Suprapubic skin (tissue), 4 donors: ENCODE measurements around the gene LYST. TPM values are rescaled to one million over a fixed set of nuclear protein-coding genes. Genes with fewer than 3 reads are reported as not detected.

Experiments used
- DNase-seq, 2 donors: peaks; one replicate each; pipeline ENCODE4 v3.0.0-alpha.2; 2019; ENCODE audit warnings: low spot score in 2 of 2
- H3K27ac ChIP-seq: fragments of 200-600 bp; sonication (generic); one replicate; pipeline ENCODE4 v1.5.1; 2019
- H3K27me3 ChIP-seq: fragments of 200-600 bp; sonication (generic); one replicate; pipeline ENCODE4 v1.5.1; 2019
- H3K36me3 ChIP-seq: fragments of 200-600 bp; sonication (generic); one replicate; pipeline ENCODE4 v1.5.1; 2019
- H3K4me1 ChIP-seq: fragments of 200-600 bp; sonication (generic); one replicate; pipeline ENCODE4 v1.5.1; 2019
- H3K4me3 ChIP-seq: fragments of 200-600 bp; sonication (generic); one replicate; pipeline ENCODE4 v1.5.1; 2019; ENCODE audit warnings: mild to moderate bottlenecking
- H3K9me3 ChIP-seq: fragments of 200-600 bp; sonication (generic); one replicate; pipeline ENCODE4 v1.5.1; 2019
- EP300 ChIP-seq: sonication (generic); formaldehyde crosslinking; IDR thresholded peaks from one replicate; pipeline ENCODE4 v1.6.1; 2017; ENCODE audit warnings: antibody characterized with exemption
- POLR2A ChIP-seq, 2 donors: fragments of 450-650 bp; IDR thresholded peaks; one replicate each; pipeline ENCODE4 v1.6.1; 2017; ENCODE audit warnings: antibody characterized with exemption in 2 of 2, mild to moderate bottlenecking in 2 of 2, moderate library complexity in 2 of 2
- POLR2AphosphoS5 ChIP-seq, 3 donors: sonication (generic); formaldehyde crosslinking; IDR thresholded peaks; one replicate each; pipeline ENCODE4 v1.6.1; 2017; ENCODE audit warnings: antibody characterized with exemption in 3 of 3
- WGBS: methylation state at CpG from one replicate; pipeline ENCODE4 v1.1.5; 2018; 5-methylcytosine and 5-hydroxymethylcytosine counted together
- total RNA-seq, 4 donors: library from RNA; depleted of rRNA; stranded (reverse); fragments of >200 nt; gene quantifications; one replicate each; pipeline ENCODE4 v1.1.0, GENCODE V29; 2016
- TF ChIP-seq, protein P1 (sequence below), 2 donors: fragments of 200-600 bp in 1 of 2; fragments of 450-650 bp in 1 of 2; sonication (generic) in 1 of 2; IDR thresholded peaks; one replicate each; pipeline ENCODE4 v1.5.1; 2016 to 2019; ENCODE audit warnings: antibody characterized with exemption in 2 of 2, mild to moderate bottlenecking in 1 of 2, moderate library complexity in 1 of 2

The LYST gene
- total RNA-seq, 4 donors from 2014 or later, result 40.1 to 118 (median 68.8) TPM

DNA sequence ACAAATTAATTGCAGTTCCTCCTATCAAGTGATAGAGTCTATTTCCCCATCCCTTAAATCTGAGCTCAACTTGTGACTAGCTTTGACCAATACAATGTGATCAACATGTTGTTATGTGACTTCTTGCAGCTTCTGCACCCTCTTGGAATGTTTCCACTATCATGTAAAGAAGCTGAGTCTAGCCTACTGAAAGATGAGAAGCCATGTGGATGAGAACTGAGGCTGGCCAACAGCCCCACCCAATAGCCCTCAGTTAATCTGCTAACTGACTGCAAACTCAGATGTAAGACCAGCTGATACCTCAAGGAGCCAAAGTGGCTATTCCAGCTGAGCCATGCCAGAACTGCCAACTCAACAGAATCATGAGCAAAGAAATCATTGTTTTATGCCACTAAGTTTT, 44.0 kb downstream of the LYST start:
- TF ChIP-seq POLR2A (IDR thresholded peaks at IDR 0.05) (no peak), POLR2AphosphoS5 (IDR thresholded peaks at IDR 0.05) (no peak), EP300 (no peak)
- TF ChIP-seq, protein P1, sequence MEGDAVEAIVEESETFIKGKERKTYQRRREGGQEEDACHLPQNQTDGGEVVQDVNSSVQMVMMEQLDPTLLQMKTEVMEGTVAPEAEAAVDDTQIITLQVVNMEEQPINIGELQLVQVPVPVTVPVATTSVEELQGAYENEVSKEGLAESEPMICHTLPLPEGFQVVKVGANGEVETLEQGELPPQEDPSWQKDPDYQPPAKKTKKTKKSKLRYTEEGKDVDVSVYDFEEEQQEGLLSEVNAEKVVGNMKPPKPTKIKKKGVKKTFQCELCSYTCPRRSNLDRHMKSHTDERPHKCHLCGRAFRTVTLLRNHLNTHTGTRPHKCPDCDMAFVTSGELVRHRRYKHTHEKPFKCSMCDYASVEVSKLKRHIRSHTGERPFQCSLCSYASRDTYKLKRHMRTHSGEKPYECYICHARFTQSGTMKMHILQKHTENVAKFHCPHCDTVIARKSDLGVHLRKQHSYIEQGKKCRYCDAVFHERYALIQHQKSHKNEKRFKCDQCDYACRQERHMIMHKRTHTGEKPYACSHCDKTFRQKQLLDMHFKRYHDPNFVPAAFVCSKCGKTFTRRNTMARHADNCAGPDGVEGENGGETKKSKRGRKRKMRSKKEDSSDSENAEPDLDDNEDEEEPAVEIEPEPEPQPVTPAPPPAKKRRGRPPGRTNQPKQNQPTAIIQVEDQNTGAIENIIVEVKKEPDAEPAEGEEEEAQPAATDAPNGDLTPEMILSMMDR (IDR thresholded peaks at IDR 0.05), result no peak
- DNase-seq, result no peak
- Histone ChIP-seq H3K9me3 (no peaks in the 10 kb centered on the region), H3K4me3 (no peak overlapping the region), H3K27me3 (no peaks in the 10 kb centered on the region), H3K4me1 (peaks cover 6% of the 10 kb centered on the region), H3K36me3 (peaks cover 14% of the 10 kb centered on the region), H3K27ac (no peak overlapping the region)

DNA sequence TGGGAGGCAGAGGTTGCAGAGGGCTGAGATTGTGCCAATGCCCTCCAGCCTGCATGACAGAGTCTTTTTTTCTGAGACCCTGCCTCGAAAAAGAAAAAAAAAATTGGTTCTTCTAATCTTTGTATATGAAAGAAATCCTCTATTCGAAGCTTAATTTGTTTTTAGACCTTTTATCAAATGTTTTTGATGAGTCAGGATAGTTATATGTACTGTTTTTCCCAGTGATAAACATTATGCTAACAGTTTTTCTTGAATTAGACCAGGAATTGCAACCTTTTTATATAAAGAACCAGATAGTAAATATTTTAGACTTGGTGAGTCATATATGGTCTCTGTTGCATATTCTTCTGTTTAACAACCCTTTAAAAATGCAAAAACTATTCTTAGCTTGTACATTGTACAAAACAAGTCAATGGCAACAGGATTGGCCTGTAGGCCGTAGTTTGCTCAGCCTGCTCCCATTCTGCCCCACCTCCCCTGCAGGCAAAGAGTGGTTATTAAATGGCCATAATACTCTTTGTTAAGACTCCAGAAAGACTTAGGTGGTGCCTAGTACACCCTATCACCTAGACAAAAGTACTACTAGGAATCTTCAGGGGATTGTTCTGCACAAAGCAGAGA, 45.2 kb downstream of the LYST start:
- TF ChIP-seq, protein P1 (IDR thresholded peaks at IDR 0.05), result no peak
- TF ChIP-seq POLR2AphosphoS5 (IDR thresholded peaks at IDR 0.05) (no peak), EP300 (no peak), POLR2A (IDR thresholded peaks at IDR 0.05) (no peak)
- H3K27me3 ChIP-seq, result no peaks in the 10 kb centered on the region
- peaks cover 6% of the 10 kb centered on the region for H3K36me3 ChIP-seq
- peaks cover 6% of the 10 kb centered on the region for H3K4me1 ChIP-seq
- no peak overlapping the region for H3K27ac ChIP-seq
- DNase-seq, result no peak
- WGBS, result 78% methylated on average over 3 of the region's 3 CpGs
- no peak overlapping the region for H3K4me3 ChIP-seq
- no peaks in the 10 kb centered on the region for H3K9me3 ChIP-seq

DNA sequence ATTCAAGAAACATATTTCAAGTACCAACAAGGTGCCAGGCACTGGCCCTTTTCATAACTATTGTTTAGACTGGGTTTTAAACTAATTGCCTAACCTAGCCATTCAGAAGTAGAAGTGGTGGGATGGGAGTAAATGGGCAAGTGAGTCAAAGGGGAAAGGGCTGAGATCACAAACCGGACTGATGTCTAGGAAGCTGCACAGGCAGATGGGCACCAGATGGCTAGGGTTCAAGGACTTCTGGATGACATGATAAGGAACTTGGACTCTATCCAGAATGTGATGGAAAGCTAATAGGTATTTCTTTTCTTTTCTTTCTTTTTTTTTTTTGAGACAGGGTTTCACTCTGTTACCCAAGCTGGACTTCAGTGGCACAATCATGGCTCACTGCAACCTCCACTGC, 46.6 kb downstream of the LYST start:
- WGBS, result 83% methylated on average over 1 of the region's 1 CpG
- Histone ChIP-seq H3K36me3 (peaks cover 6% of the 10 kb centered on the region), H3K27ac (no peak overlapping the region), H3K4me1 (peaks cover 6% of the 10 kb centered on the region), H3K4me3 (no peak overlapping the region), H3K9me3 (no peaks in the 10 kb centered on the region), H3K27me3 (no peaks in the 10 kb centered on the region)
- no peak for DNase-seq
- TF ChIP-seq EP300 (no peak), POLR2AphosphoS5 (IDR thresholded peaks at IDR 0.05) (no peak), POLR2A (IDR thresholded peaks at IDR 0.05) (no peak)
- TF ChIP-seq, protein P1 (IDR thresholded peaks at IDR 0.05), result no peak

DNA sequence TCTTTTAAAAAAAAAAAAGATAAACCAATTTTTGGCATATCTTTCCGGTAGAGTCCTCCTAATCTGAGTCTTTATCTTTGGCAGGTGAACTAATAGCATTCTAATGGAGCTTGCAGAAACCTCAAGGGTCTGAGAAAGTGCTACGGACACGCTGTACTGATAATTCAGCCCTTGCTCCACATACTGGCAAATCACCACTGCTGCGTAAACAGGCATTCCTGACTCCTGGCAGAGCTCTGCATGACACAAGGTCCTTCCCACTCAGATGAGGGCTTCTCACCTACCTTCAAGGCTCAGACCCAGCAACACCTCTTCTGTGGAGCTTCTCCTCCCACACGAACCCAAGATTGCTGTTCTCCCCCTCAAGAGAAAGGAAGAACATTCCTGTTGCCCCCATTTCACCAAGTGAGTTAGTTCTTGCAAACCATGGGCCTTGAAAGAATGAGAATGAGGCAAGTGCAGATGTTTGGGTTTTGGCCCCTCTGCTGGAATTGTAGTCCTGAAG, 48.0 kb downstream of the LYST start:
- Histone ChIP-seq H3K9me3 (no peaks in the 10 kb centered on the region), H3K36me3 (no peaks in the 10 kb centered on the region), H3K4me1 (peaks cover 6% of the 10 kb centered on the region), H3K27ac (no peak overlapping the region), H3K27me3 (no peaks in the 10 kb centered on the region), H3K4me3 (no peak overlapping the region)
- 81% methylated on average over 5 of the region's 5 CpGs for WGBS
- no peak for TF ChIP-seq EP300
- no peak for TF ChIP-seq POLR2A (IDR thresholded peaks at IDR 0.05)
- TF ChIP-seq, protein P1 (IDR thresholded peaks at IDR 0.05), result no peak
- no peak for TF ChIP-seq POLR2AphosphoS5 (IDR thresholded peaks at IDR 0.05)
- no peak for DNase-seq

DNA sequence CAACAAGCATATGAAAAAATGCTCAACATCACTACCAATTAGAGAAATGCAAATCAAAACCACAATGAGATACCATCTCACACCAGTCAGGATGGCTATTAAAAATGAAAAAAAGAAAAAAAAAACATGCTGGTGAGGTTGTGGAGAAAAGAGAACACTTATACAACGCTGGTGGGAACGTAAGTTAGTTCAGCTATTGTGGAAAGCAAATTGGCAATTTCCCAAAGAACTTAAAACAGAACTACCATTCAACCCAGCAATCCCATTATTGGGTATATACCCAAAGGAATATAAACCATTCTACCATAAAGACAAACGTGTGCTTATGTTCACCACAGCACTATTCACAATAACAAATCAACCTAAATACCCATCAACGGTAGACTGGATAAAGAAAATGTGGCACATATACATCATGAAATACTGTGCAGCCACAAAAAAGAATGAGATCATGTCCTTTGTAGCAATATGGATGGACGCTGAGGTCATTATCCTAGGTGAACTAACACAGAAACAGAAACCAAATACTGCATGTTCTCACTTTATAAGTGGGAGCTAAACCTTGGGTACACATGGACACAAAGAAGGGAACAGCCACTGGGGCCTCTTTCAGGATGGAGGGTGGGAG, 49.5 kb downstream of the LYST start:
- H3K9me3 ChIP-seq, result no peaks in the 10 kb centered on the region
- no peak for DNase-seq
- no peaks in the 10 kb centered on the region for H3K36me3 ChIP-seq
- no peak overlapping the region for H3K4me3 ChIP-seq
- H3K27me3 ChIP-seq, result no peaks in the 10 kb centered on the region
- H3K27ac ChIP-seq, result no peak overlapping the region
- 83% methylated on average over 5 of the region's 5 CpGs for WGBS
- no peak for TF ChIP-seq EP300
- TF ChIP-seq POLR2A (IDR thresholded peaks at IDR 0.05), result no peak
- TF ChIP-seq, protein P1 (IDR thresholded peaks at IDR 0.05), result no peak
- no peak for TF ChIP-seq POLR2AphosphoS5 (IDR thresholded peaks at IDR 0.05)
- H3K4me1 ChIP-seq, result peaks cover 6% of the 10 kb centered on the region
